Cardiac muscle cell (in vitro differentiated cells and primary cell): ENCODE results near the gene NFE2L1. TPM values are rescaled to one million over a fixed set of nuclear protein-coding genes. Genes with fewer than 3 reads are reported as not detected.

Source experiments
- DNase-seq, 2 donors: peaks; one replicate each; pipeline versions ENCODE4 v3.0.0 to v3.0.0-alpha.2; 2010 to 2017; ENCODE audit warnings: low read depth in 1 of 2, low spot score in 1 of 2
- H3K27ac ChIP-seq: fragments of 200-600 bp; sonication (generic); 2 replicates; pipeline ENCODE4 v1.5.1; 2016
- H3K27me3 ChIP-seq: fragments of 200-600 bp; sonication (generic); 2 replicates; pipeline ENCODE4 v1.6.0; 2016; ENCODE audit warnings: control low read depth
- H3K36me3 ChIP-seq: fragments of 200-600 bp; sonication (generic); 2 replicates; pipeline ENCODE4 v1.5.1; 2016; ENCODE audit warnings: control low read depth
- H3K4me1 ChIP-seq: fragments of 200-600 bp; sonication (generic); 2 replicates; pipeline ENCODE4 v1.8.1; 2017; ENCODE audit warnings: low read depth, mild to moderate bottlenecking, mixed run types
- H3K4me3 ChIP-seq: fragments of 200-600 bp; sonication (generic); 2 replicates; pipeline ENCODE4 v1.5.1; 2016; ENCODE audit warnings: mild to moderate bottlenecking
- H3K9me3 ChIP-seq: fragments of 200-600 bp; sonication (generic); 2 replicates; pipeline ENCODE4 v1.5.1; 2017; ENCODE audit warnings: low read depth, mild to moderate bottlenecking, control low read depth
- polyA plus RNA-seq: library from polyadenylated mRNA; unstranded; fragments of >200 nt; fragmentation: Nextera tagmentation; extraction: Ambion mirVana; gene quantifications from 2 replicates; pipeline ENCODE4 v1.2.1, GENCODE V29; 2016
- total RNA-seq: library from RNA; depleted of rRNA; stranded (reverse); fragments of >200 nt; gene quantifications from 2 replicates; pipeline ENCODE4 v1.2.3, GENCODE V29; 2016
- TF ChIP-seq, protein P1 (sequence below): IDR thresholded peaks from 2 replicates; pipeline ENCODE4 v1.5.1; 2012; ENCODE audit warnings: low read depth, mild to moderate bottlenecking, low read length

NFE2L1 gene
- total and polyA plus RNA-seq, 2 experiments from 2014 or later = 56.0 to 122 TPM

GRCh38 chr17:48058393-48059124 is 10.4 kb downstream of the NFE2L1 start:
- TF ChIP-seq, protein P1, sequence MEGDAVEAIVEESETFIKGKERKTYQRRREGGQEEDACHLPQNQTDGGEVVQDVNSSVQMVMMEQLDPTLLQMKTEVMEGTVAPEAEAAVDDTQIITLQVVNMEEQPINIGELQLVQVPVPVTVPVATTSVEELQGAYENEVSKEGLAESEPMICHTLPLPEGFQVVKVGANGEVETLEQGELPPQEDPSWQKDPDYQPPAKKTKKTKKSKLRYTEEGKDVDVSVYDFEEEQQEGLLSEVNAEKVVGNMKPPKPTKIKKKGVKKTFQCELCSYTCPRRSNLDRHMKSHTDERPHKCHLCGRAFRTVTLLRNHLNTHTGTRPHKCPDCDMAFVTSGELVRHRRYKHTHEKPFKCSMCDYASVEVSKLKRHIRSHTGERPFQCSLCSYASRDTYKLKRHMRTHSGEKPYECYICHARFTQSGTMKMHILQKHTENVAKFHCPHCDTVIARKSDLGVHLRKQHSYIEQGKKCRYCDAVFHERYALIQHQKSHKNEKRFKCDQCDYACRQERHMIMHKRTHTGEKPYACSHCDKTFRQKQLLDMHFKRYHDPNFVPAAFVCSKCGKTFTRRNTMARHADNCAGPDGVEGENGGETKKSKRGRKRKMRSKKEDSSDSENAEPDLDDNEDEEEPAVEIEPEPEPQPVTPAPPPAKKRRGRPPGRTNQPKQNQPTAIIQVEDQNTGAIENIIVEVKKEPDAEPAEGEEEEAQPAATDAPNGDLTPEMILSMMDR = no peak
- Histone ChIP-seq H3K4me1 (peaks cover 13% of the 10 kb centered on the region), H3K27me3 (no peaks in the 10 kb centered on the region), H3K36me3 (peaks cover 61% of the 10 kb centered on the region), H3K27ac (no peak overlapping the region), H3K9me3 (no peaks in the 10 kb centered on the region), H3K4me3 (no peak overlapping the region)
- DNase-seq = no peak

DNA sequence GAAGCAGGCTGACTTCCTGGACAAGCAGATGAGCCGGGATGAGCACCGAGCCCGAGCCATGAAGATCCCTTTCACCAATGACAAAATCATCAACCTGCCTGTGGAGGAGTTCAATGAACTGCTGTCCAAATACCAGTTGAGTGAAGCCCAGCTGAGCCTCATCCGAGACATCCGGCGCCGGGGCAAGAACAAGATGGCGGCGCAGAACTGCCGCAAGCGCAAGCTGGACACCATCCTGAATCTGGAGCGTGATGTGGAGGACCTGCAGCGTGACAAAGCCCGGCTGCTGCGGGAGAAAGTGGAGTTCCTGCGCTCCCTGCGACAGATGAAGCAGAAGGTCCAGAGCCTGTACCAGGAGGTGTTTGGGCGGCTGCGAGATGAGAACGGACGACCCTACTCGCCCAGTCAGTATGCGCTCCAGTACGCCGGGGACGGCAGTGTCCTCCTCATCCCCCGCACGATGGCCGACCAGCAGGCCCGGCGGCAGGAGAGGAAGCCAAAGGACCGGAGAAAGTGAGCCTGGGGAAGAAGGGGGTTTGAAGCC is 11.0 kb downstream of the NFE2L1 start:
- Histone ChIP-seq H3K27ac (no peak overlapping the region), H3K4me1 (peaks cover 7% of the 10 kb centered on the region), H3K4me3 (no peak overlapping the region), H3K36me3 (peaks cover 63% of the 10 kb centered on the region), H3K9me3 (no peaks in the 10 kb centered on the region), H3K27me3 (no peaks in the 10 kb centered on the region)
- no peak for DNase-seq
- TF ChIP-seq, protein P1 = no peak

DNA sequence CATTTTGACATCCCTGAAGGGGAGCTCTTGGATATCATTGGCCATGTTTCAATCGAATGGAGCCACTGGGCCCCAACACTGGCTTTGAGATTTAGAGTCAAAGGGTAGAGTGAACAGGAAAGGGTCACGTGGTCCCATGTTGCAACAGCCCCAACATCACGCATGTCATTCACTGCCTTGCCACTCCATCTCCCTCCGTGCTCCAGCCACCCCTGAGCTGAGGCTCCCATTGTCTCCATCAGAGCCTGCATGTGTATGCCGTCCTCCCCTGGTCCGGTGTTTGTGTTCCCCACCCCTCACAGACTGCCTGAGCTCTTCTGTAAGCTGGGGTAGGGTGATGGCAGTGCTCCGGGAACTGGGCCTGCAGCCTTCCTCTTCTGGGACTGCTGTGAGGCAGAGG is 12.1 kb downstream of the NFE2L1 start:
- TF ChIP-seq, protein P1 = no peak
- no peaks in the 10 kb centered on the region for H3K4me1 ChIP-seq
- H3K27ac ChIP-seq = no peak overlapping the region
- H3K4me3 ChIP-seq = no peak overlapping the region
- H3K36me3 ChIP-seq = peaks cover 63% of the 10 kb centered on the region
- no peaks in the 10 kb centered on the region for H3K27me3 ChIP-seq
- H3K9me3 ChIP-seq = no peaks in the 10 kb centered on the region
- no peak for DNase-seq

DNA sequence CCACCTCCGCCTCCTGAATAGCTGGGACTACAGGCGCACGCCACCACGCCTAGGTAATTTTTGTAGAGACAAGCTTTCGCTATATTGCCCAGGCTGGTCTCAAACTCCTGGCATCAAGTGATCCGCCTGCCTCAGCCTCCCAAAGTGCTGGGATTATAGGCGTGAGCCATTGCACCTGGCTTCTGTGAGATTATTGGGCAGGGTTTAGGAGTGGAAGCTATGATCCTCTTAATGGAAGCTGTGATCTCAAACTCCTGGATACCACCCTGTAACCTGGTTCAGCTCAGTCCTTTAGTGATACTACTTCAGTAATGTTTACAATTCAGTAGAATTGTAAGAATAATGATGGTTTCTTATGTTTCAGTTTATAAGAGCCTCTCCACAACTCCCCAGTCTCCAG is 14.1 kb downstream of the NFE2L1 start:
- H3K4me3 ChIP-seq = no peak overlapping the region
- H3K36me3 ChIP-seq = peaks cover 63% of the 10 kb centered on the region
- H3K27me3 ChIP-seq = no peaks in the 10 kb centered on the region
- no peak overlapping the region for H3K27ac ChIP-seq
- no peaks in the 10 kb centered on the region for H3K4me1 ChIP-seq
- no peaks in the 10 kb centered on the region for H3K9me3 ChIP-seq
- no peak for DNase-seq
- TF ChIP-seq, protein P1 = no peak

DNA sequence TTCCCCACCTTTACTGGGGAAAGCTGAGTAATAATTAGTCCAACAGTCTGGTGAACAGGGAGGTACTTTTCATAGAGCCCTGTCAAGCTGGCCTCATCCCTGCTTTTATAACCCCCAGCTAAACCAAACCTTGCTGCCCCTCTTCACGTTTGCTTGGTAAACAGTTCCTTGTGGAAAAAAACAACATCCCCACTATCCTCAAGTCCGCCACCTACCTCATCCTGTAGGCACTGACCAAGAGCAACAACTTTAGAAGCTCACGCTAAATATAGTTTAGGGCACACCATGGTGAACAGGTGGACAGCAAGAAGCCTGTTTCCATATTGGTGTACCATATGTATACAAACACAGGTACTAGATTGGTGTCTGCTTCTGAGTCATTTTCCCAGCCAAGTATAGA is 16.5 kb downstream of the NFE2L1 start:
- peak overlapping the region; percentile 35 for H3K27ac ChIP-seq
- no peaks in the 10 kb centered on the region for H3K4me1 ChIP-seq
- no peak for DNase-seq
- TF ChIP-seq, protein P1 = no peak
- no peak overlapping the region for H3K4me3 ChIP-seq
- peaks cover 56% of the 10 kb centered on the region for H3K36me3 ChIP-seq
- no peaks in the 10 kb centered on the region for H3K27me3 ChIP-seq
- H3K9me3 ChIP-seq = no peaks in the 10 kb centered on the region
